ENCODE measurements around the gene KIF20A.

GRCh38 chr5:138139781-138140090, 39.2 kb upstream of the KIF20A start:
- TF ChIP-seq CTCF (conservative IDR thresholded peaks at IDR 0.05) (no peak), EZH2 (IDR thresholded peaks at IDR 0.05; ENCODE audit: low read depth) (no peak)
